H1 (cell line): ENCODE data around the gene CARD11. TPM values are rescaled to one million over a fixed set of nuclear protein-coding genes. Genes with fewer than 3 reads are reported as not detected.

Source experiments
- CTCF ChIA-PET: fragments of 300-600 bp; sonication (Branson Sonifier 250); formaldehyde crosslinking; loops from one replicate; lab custom pipeline; 2021; ENCODE audit not compliant: partially characterized antibody; lab: Charles Lee
- POLR2A ChIA-PET: fragments of 300-600 bp; sonication (Branson Sonifier 250); formaldehyde crosslinking; loops from one replicate; lab custom pipeline; 2021; ENCODE audit warnings: inconsistent platforms; ENCODE audit not compliant: partially characterized antibody; lab: Charles Lee
- DNase-seq, 2 experiments: peaks; one replicate each; pipeline versions ENCODE4 v3.0.0 to v3.0.0-alpha.2; 2010 to 2022; ENCODE audit warnings: low spot score in 2 of 2, low read depth in 1 of 2, mixed read lengths in 1 of 2
- FAIRE-seq: peaks from 2 replicates; lab custom pipeline; 2011; peaks lifted over from hg19 to GRCh38; lab: Jason Lieb, UNC
- H2AFZ ChIP-seq: 2 replicates; pipeline ENCODE4 v1.8.1; 2012; ENCODE audit warnings: low read length, inconsistent platforms
- H2AK5ac ChIP-seq: 2 replicates; pipeline ENCODE4 v1.6.1; 2013; ENCODE audit warnings: low read depth, low read length
- H2BK120ac ChIP-seq: replicated peaks from 2 replicates; pipeline ENCODE3; 2013; ENCODE audit warnings: low read depth, low read length, inconsistent platforms
- H2BK12ac ChIP-seq: 2 replicates; pipeline ENCODE4 v1.6.1; 2013; ENCODE audit warnings: low read depth, low read length
- H2BK15ac ChIP-seq: 2 replicates; pipeline ENCODE4 v1.6.1; 2013; ENCODE audit warnings: low read length
- H2BK20ac ChIP-seq: 2 replicates; pipeline ENCODE4 v1.6.1; 2013; ENCODE audit warnings: low read length
- H2BK5ac ChIP-seq: 2 replicates; pipeline ENCODE4 v1.6.1; 2013; ENCODE audit warnings: low read depth, low read length
- H3K14ac ChIP-seq: 2 replicates; pipeline ENCODE4 v1.6.1; 2013; ENCODE audit warnings: inconsistent platforms; ENCODE audit not compliant: insufficient read length
- H3K18ac ChIP-seq: 2 replicates; pipeline ENCODE4 v1.6.1; 2013; ENCODE audit warnings: low read length; ENCODE audit errors: extremely low read depth
- H3K23ac ChIP-seq: 2 replicates; pipeline ENCODE4 v1.6.1; 2013; ENCODE audit warnings: inconsistent platforms; ENCODE audit not compliant: insufficient read length
- H3K23me2 ChIP-seq: 2 replicates; pipeline ENCODE4 v1.6.1; 2013; ENCODE audit warnings: low read depth, low read length
- H3K27ac ChIP-seq: 2 replicates; pipeline ENCODE4 v1.6.1; 2011; ENCODE audit warnings: low read depth, low read length, inconsistent platforms
- H3K27me3 ChIP-seq, 4 experiments: replicated peaks in 1 of 4; 1 replicate in 1 of 4; 2 replicates in 3 of 4; pipeline versions ENCODE4 v1.6.1 to v1.8.1; 2011 to 2013; ENCODE audit warnings: low read length in 3 of 4, mild to moderate bottlenecking in 3 of 4, inconsistent platforms in 2 of 4, mixed read lengths in 2 of 4, moderate library complexity in 1 of 4; ENCODE audit not compliant: control insufficient read depth in 3 of 4, insufficient read depth in 3 of 4; ENCODE audit errors: extremely low read depth in 1 of 4
- H3K36me3 ChIP-seq, 4 experiments: 2 replicates each; pipeline versions ENCODE4 v1.6.1 to v1.8.1; 2011 to 2013; ENCODE audit warnings: mild to moderate bottlenecking in 4 of 4, low read length in 3 of 4, moderate library complexity in 2 of 4, control low read depth in 1 of 4, inconsistent platforms in 1 of 4; ENCODE audit not compliant: insufficient read depth in 4 of 4, control insufficient read depth in 2 of 4
- H3K4ac ChIP-seq: replicated peaks from 2 replicates; pipeline ENCODE3; 2013; ENCODE audit warnings: low read length, low read depth, mixed read lengths, inconsistent platforms; ENCODE audit not compliant: insufficient read length
- H3K4me1 ChIP-seq, 4 experiments: replicated peaks in 1 of 4; 1 replicate in 1 of 4; 2 replicates in 3 of 4; pipeline versions ENCODE4 v1.6.1 to v1.8.1; 2011 to 2013; ENCODE audit warnings: low read length in 3 of 4, inconsistent platforms in 2 of 4, mixed read lengths in 1 of 4; ENCODE audit not compliant: insufficient read depth in 4 of 4, control insufficient read depth in 3 of 4
- H3K4me2 ChIP-seq, 2 experiments: 2 replicates each; pipeline versions ENCODE4 v1.6.1 to v1.8.1; 2011 to 2013; ENCODE audit warnings: low read depth in 2 of 2, low read length in 2 of 2, control low read depth in 1 of 2, inconsistent platforms in 1 of 2, mild to moderate bottlenecking in 1 of 2; ENCODE audit not compliant: insufficient read depth in 1 of 2
- H3K4me3 ChIP-seq, 4 experiments: fragments of 200-600, 300-600 bp in 1 of 4; sonication (generic), shearing (Covaris generic), sonication (Bioruptor Twin) in 1 of 4; 2 replicates each; pipeline versions ENCODE4 v1.5.1 to v1.8.1; 2011 to 2016; ENCODE audit warnings: low read length in 4 of 4, low read depth in 3 of 4, control low read depth in 2 of 4, inconsistent platforms in 2 of 4, mild to moderate bottlenecking in 2 of 4, mixed read lengths in 1 of 4, moderate library complexity in 1 of 4; ENCODE audit not compliant: insufficient read depth in 2 of 4; ENCODE audit errors: extremely low read depth in 1 of 4
- H3K56ac ChIP-seq: replicated peaks from 2 replicates; pipeline ENCODE3; 2013; ENCODE audit warnings: low read depth, mild to moderate bottlenecking, mixed read lengths, low read length, inconsistent platforms; ENCODE audit not compliant: insufficient read length
- H3K79me1 ChIP-seq: 2 replicates; pipeline ENCODE4 v1.6.1; 2013; ENCODE audit warnings: low read depth, low read length, control low read depth
- H3K79me2 ChIP-seq, 2 experiments: 2 replicates each; pipeline versions ENCODE4 v1.6.1 to v1.8.1; 2012 to 2013; ENCODE audit warnings: low read length in 2 of 2, mild to moderate bottlenecking in 2 of 2, inconsistent platforms in 1 of 2; ENCODE audit not compliant: insufficient read depth in 2 of 2, control insufficient read depth in 1 of 2
- H3K9ac ChIP-seq, 4 experiments: replicated peaks in 1 of 4; 1 replicate in 1 of 4; 2 replicates in 3 of 4; pipeline versions ENCODE4 v1.6.1 to v1.8.1; 2011 to 2013; ENCODE audit warnings: low read depth in 3 of 4, low read length in 3 of 4, control low read depth in 2 of 4, mild to moderate bottlenecking in 2 of 4, moderate library complexity in 2 of 4, inconsistent platforms in 1 of 4; ENCODE audit errors: extremely low read depth in 1 of 4
- H3K9me3 ChIP-seq, 2 experiments: 2 replicates each; pipeline versions ENCODE4 v1.6.1 to v1.8.1; 2012 to 2013; ENCODE audit warnings: mild to moderate bottlenecking in 2 of 2, moderate library complexity in 2 of 2, control low read depth in 1 of 2, inconsistent platforms in 1 of 2, low read depth in 1 of 2, low read length in 1 of 2, mixed read lengths in 1 of 2; ENCODE audit not compliant: insufficient read depth in 2 of 2
- H4K20me1 ChIP-seq, 2 experiments: replicated peaks in 1 of 2; 2 replicates each; pipeline versions ENCODE3 to v1.8.1; 2011 to 2013; ENCODE audit warnings: inconsistent platforms in 2 of 2, low read length in 2 of 2, mild to moderate bottlenecking in 1 of 2; ENCODE audit not compliant: insufficient read depth in 2 of 2, control insufficient read depth in 1 of 2
- H4K5ac ChIP-seq: 2 replicates; pipeline ENCODE4 v1.6.1; 2013; ENCODE audit warnings: low read length, low read depth, mixed read lengths, inconsistent platforms; ENCODE audit not compliant: insufficient read length
- H4K8ac ChIP-seq: 2 replicates; pipeline ENCODE4 v1.8.0; 2013; ENCODE audit warnings: mild to moderate bottlenecking, moderate library complexity, low read length, inconsistent platforms; ENCODE audit not compliant: insufficient read depth; ENCODE audit errors: extremely low read depth
- H4K91ac ChIP-seq: replicated peaks from 2 replicates; pipeline ENCODE3; 2013; ENCODE audit warnings: low read length, mixed read lengths, inconsistent platforms; ENCODE audit not compliant: insufficient read length
- BCL11A ChIP-seq, 2 experiments: IDR thresholded peaks; one replicate each; pipeline ENCODE4 v1.6.1; 2011; ENCODE audit warnings: low read depth in 2 of 2, low read length in 2 of 2, mild to moderate bottlenecking in 2 of 2
- CREB1 ChIP-seq: IDR thresholded peaks from 2 replicates; pipeline ENCODE4 v1.6.1; 2012; ENCODE audit warnings: inconsistent platforms
- JUN ChIP-seq: IDR thresholded peaks from 2 replicates; pipeline ENCODE4 v1.6.1; 2011; ENCODE audit warnings: low read depth, mild to moderate bottlenecking, improper control_type of control experiment, low read length
- KDM1A ChIP-seq: fragments of 200-600, 300-600 bp; sonication (generic); IDR thresholded peaks from 2 replicates; pipeline ENCODE4 v1.7.1; 2016; ENCODE audit warnings: mild to moderate bottlenecking, low read length, borderline replicate concordance
- NANOG ChIP-seq: IDR thresholded peaks from 2 replicates; pipeline ENCODE4 v1.6.1; 2011; ENCODE audit warnings: low read length, low read depth, mild to moderate bottlenecking, inconsistent platforms; ENCODE audit not compliant: insufficient read depth, poor library complexity, severe bottlenecking
- RBBP5 ChIP-seq: IDR thresholded peaks from 2 replicates; pipeline ENCODE4 v1.7.1; 2012; ENCODE audit warnings: low read depth, mild to moderate bottlenecking, inconsistent platforms, low read length, moderate library complexity, borderline replicate concordance
- SIRT6 ChIP-seq: IDR thresholded peaks from one replicate; pipeline ENCODE4 v1.7.1; 2012; ENCODE audit warnings: low read length, inconsistent platforms
- WGBS, 2 experiments: shearing (Covaris generic) in 1 of 2; methylation state at CpG; one replicate each; pipeline versions ENCODE4 v1.1.6 to v1.1.7; 2013 to 2015; ENCODE audit warnings: low lambda C conversion rate in 2 of 2, mixed read lengths in 2 of 2, inconsistent platforms in 1 of 2, low coverage in 1 of 2, missing lambda C conversion rate in 1 of 2; ENCODE audit not compliant: insufficient replicate concordance in 2 of 2, insufficient coverage in 1 of 2, insufficient read length in 1 of 2; ENCODE audit errors: extremely low coverage in 1 of 2, missing lambda C conversion rate in 1 of 2; 5-methylcytosine and 5-hydroxymethylcytosine counted together
- polyA plus RNA-seq, 7 experiments: library from polyadenylated mRNA; depleted of rRNA in 3 of 7; stranded (reverse) in 5 of 7; unstranded in 2 of 7; fragments of >200 nt in 5 of 7; fragments of 200-250 nt in 2 of 7; gene quantifications; 1 replicate in 5 of 7; 2 replicates in 1 of 7; 4 replicates in 1 of 7; pipeline versions ENCODE4 v1.2.1 to v1.2.3, GENCODE V29; 2011 to 2013; ENCODE audit warnings: missing spikeins in 2 of 7, mixed read lengths in 2 of 7
- total RNA-seq: library from RNA; stranded (reverse); fragmentation: NEBNext Ultra II Directional; extraction: Animal tissue kit (Norgen Biotek cat#: 25700); gene quantifications from 2 replicates; pipeline ENCODE4 v1.2.1, GENCODE V29; 2021

Gene CARD11
- total and polyA plus RNA-seq, 2 of the 8 experiments (the other 6 are each of a cell fraction or from before 2014, with no cell fraction given) = 12.6 to 29.8 TPM

GRCh38 chr7:3020416-3020815 is 23.3 kb downstream of the CARD11 start:
- no peaks in the 10 kb centered on the region for H3K23me2 ChIP-seq
- H3K9ac ChIP-seq = no peak overlapping the region
- no peak overlapping the region for H2BK20ac ChIP-seq
- DNase-seq = no peak
- POLR2A ChIA-PET = no interaction called here
- H2AFZ ChIP-seq = no peak overlapping the region
- no peaks in the 10 kb centered on the region for H4K20me1 ChIP-seq
- no peak overlapping the region for H3K27ac ChIP-seq
- H2BK120ac ChIP-seq = no peak overlapping the region
- H3K36me3 ChIP-seq = no peaks in the 10 kb centered on the region
- no peak overlapping the region for H3K18ac ChIP-seq
- no peaks in the 10 kb centered on the region for H3K27me3 ChIP-seq
- no peak overlapping the region for H2AK5ac ChIP-seq
- peaks cover 0 to 4% of the 10 kb centered on the region in 2 experiments; a peak in 2 of 4 replicates for H3K9me3 ChIP-seq
- H4K8ac ChIP-seq = no peak overlapping the region
- H3K4ac ChIP-seq = no peak overlapping the region
- no peak overlapping the region for H4K5ac ChIP-seq
- H3K4me2 ChIP-seq = no peak overlapping the region
- no peak overlapping the region for H3K56ac ChIP-seq
- 97% methylated on average over 1 of the region's 1 CpG; no CpG with 5 or more reads in 1 of the 2 experiments for WGBS, 2 experiments
- H3K14ac ChIP-seq = no peak overlapping the region
- H2BK15ac ChIP-seq = no peak overlapping the region
- no peak overlapping the region for H2BK12ac ChIP-seq
- H2BK5ac ChIP-seq = no peak overlapping the region
- H4K91ac ChIP-seq = no peak overlapping the region
- H3K23ac ChIP-seq = no peak overlapping the region
- CTCF ChIA-PET = no interaction called here
- H3K4me3 ChIP-seq = no peak overlapping the region
- H3K79me1 ChIP-seq = no peaks in the 10 kb centered on the region; the same call in 1 of the 2 replicates
- H3K4me1 ChIP-seq = no peaks in the 10 kb centered on the region
- H3K79me2 ChIP-seq = no peaks in the 10 kb centered on the region
- FAIRE-seq = no peak
- TF ChIP-seq SIRT6 = no peak
- no peak for TF ChIP-seq KDM1A
- no peak for TF ChIP-seq RBBP5
- TF ChIP-seq BCL11A (IDR thresholded peaks at IDR 0.05; ENCODE audit: low read depth in 2 of 2, low read length in 2 of 2) = no peak
- TF ChIP-seq CREB1 = no peak
- no peak for TF ChIP-seq NANOG
- no peak for TF ChIP-seq JUN
